HG02678 (cell line): ENCODE data around the gene HLA-A.
"Not testable (repeated sequence)": the region's sequence is repeated elsewhere in the genome, so short reads cannot be mapped to it uniquely, and the experiment has no call there.

Source experiments
- ATAC-seq: cut with Tn5 transposase; IDR thresholded peaks from one replicate; pipeline ENCODE4 v1.9.1; 2021; ENCODE audit warnings: mild to moderate bottlenecking, moderate library complexity; ENCODE audit not compliant: unreplicated experiment

Gene HLA-A

GRCh38 chr6:29942275-29943052, at the start of gene HLA-A:
TSS of gene HLA-A (plus strand) at chr6:29942532. CDS start at chr6:29942554, 22 bp downstream.
- peak; percentile 91 for ATAC-seq

GRCh38 chr6:29892696-29893095, 49.6 kb upstream of the HLA-A start:
- ATAC-seq, result no peak

- no peak for ATAC-seq
Measured at GRCh38 chr6:29899281-29899680, 43.1 kb upstream of the HLA-A start.

GRCh38 chr6:29905286-29905685, 37.0 kb upstream of the HLA-A start:
- no peak for ATAC-seq

GRCh38 chr6:29907637-29908340, 34.5 kb upstream of the HLA-A start:
- no peak for ATAC-seq

- ATAC-seq, result no peak
Measured at GRCh38 chr6:29908341-29908662, 34.0 kb upstream of the HLA-A start.

- no peak for ATAC-seq
Measured at GRCh38 chr6:29908710-29909109, 33.6 kb upstream of the HLA-A start.

GRCh38 chr6:29909985-29910384, 32.3 kb upstream of the HLA-A start:
- no peak for ATAC-seq

GRCh38 chr6:29912840-29913239, 29.5 kb upstream of the HLA-A start:
- ATAC-seq, result no peak

GRCh38 chr6:29916741-29917140, 25.6 kb upstream of the HLA-A start:
- ATAC-seq, result no peak

- no peak for ATAC-seq
Measured at GRCh38 chr6:29917857-29918256, 24.5 kb upstream of the HLA-A start.

- no peak for ATAC-seq
Measured at GRCh38 chr6:29919506-29920445, 22.6 kb upstream of the HLA-A start.

GRCh38 chr6:29924287-29924686, 18.0 kb upstream of the HLA-A start:
- ATAC-seq, result no peak

GRCh38 chr6:29924731-29925130, 17.6 kb upstream of the HLA-A start:
- no peak for ATAC-seq

GRCh38 chr6:29925321-29925720, 17.0 kb upstream of the HLA-A start:
- ATAC-seq, result no peak

GRCh38 chr6:29925727-29926412, 16.5 kb upstream of the HLA-A start:
- ATAC-seq, result peak; percentile 30

GRCh38 chr6:29926413-29927274, 15.7 kb upstream of the HLA-A start:
- peak; percentile 68 for ATAC-seq

- no peak for ATAC-seq
Measured at GRCh38 chr6:29927275-29927569, 15.1 kb upstream of the HLA-A start.

GRCh38 chr6:29927841-29928388, 14.4 kb upstream of the HLA-A start:
- no peak for ATAC-seq

- ATAC-seq, result not testable (repeated sequence)
Measured at GRCh38 chr6:29930047-29930446, 12.3 kb upstream of the HLA-A start.
